GM12878 (cell line): Measurements from ENCODE around the gene TMEM14C.

Source experiments
- BACH1 ChIP-seq: fragments of 450-650 bp; IDR thresholded peaks from 2 replicates; pipeline ENCODE4 v1.6.1; 2017; ENCODE audit warnings: mild to moderate bottlenecking, borderline replicate concordance
- CREB1 ChIP-seq: IDR thresholded peaks from 2 replicates; pipeline ENCODE4 v1.6.1; 2012; ENCODE audit warnings: low read depth, mild to moderate bottlenecking, inconsistent platforms
- EGR1 ChIP-seq, 2 experiments: IDR thresholded peaks; 1 replicate in 1 of 2; 2 replicates in 1 of 2; pipeline ENCODE4 v1.6.1; 2011 to 2012; ENCODE audit warnings: low read depth in 2 of 2, low read length in 2 of 2, borderline replicate concordance in 1 of 2, mild to moderate bottlenecking in 1 of 2, moderate library complexity in 1 of 2
- NFYB ChIP-seq: IDR thresholded peaks from 2 replicates; pipeline ENCODE4 v1.6.1; 2011; ENCODE audit warnings: low read depth, mild to moderate bottlenecking, low read length, improper control_type of control experiment, moderate library complexity; ENCODE audit not compliant: insufficient read depth
- RFX5 ChIP-seq: IDR thresholded peaks from 2 replicates; pipeline ENCODE4 v1.6.1; 2011; ENCODE audit warnings: low read depth, low read length, improper control_type of control experiment
- TF ChIP-seq, protein P1 (sequence below): fragments of 450-650 bp; IDR thresholded peaks from 2 replicates; pipeline ENCODE4 v1.6.1; 2016; ENCODE audit warnings: mild to moderate bottlenecking
- TF ChIP-seq, protein P2 (sequence below), 3 experiments: IDR thresholded peaks in 2 of 3; conservative IDR thresholded peaks in 1 of 3; 2 replicates each; pipeline ENCODE4 v1.5.1; 2011; ENCODE audit warnings: low read depth in 3 of 3, low read length in 3 of 3, mild to moderate bottlenecking in 3 of 3, control low read depth in 2 of 3, moderate library complexity in 2 of 3, inconsistent platforms in 1 of 3, mixed read lengths in 1 of 3; ENCODE audit not compliant: control insufficient read depth in 2 of 3, insufficient read depth in 1 of 3; ENCODE audit errors: extremely low read depth in 1 of 3

DNA sequence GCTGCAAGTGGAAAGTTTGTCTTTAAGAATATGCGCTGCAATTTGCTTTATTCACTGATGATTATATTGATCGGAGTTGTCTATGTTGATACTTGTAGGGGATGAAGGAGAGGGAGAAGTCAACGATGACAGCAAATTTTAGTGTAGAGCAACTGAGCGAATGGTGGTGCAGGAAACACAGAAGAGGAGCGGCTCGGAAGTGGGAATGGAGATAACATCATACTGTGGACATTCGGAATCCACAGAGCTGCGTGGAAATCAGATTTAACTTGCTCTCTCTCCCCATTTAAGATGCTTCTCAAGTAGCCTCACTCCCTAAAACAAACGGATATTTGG is 24.0 kb downstream of the TMEM14C start:
- TF ChIP-seq RFX5 (no peak), BACH1 (no peak), NFYB (no peak), EGR1 (IDR thresholded peaks at IDR 0.05; ENCODE audit: borderline replicate concordance in 1 of 2, low read depth in 2 of 2, low read length in 2 of 2) (no peak), CREB1 (no peak)
- TF ChIP-seq, protein P1, sequence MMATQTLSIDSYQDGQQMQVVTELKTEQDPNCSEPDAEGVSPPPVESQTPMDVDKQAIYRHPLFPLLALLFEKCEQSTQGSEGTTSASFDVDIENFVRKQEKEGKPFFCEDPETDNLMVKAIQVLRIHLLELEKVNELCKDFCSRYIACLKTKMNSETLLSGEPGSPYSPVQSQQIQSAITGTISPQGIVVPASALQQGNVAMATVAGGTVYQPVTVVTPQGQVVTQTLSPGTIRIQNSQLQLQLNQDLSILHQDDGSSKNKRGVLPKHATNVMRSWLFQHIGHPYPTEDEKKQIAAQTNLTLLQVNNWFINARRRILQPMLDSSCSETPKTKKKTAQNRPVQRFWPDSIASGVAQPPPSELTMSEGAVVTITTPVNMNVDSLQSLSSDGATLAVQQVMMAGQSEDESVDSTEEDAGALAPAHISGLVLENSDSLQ = no peak
- TF ChIP-seq, protein P2, sequence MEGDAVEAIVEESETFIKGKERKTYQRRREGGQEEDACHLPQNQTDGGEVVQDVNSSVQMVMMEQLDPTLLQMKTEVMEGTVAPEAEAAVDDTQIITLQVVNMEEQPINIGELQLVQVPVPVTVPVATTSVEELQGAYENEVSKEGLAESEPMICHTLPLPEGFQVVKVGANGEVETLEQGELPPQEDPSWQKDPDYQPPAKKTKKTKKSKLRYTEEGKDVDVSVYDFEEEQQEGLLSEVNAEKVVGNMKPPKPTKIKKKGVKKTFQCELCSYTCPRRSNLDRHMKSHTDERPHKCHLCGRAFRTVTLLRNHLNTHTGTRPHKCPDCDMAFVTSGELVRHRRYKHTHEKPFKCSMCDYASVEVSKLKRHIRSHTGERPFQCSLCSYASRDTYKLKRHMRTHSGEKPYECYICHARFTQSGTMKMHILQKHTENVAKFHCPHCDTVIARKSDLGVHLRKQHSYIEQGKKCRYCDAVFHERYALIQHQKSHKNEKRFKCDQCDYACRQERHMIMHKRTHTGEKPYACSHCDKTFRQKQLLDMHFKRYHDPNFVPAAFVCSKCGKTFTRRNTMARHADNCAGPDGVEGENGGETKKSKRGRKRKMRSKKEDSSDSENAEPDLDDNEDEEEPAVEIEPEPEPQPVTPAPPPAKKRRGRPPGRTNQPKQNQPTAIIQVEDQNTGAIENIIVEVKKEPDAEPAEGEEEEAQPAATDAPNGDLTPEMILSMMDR (IDR thresholded peaks at IDR 0.05 in 2 of 3, conservative IDR thresholded peaks at IDR 0.05 in 1 of 3; ENCODE audit: control insufficient read depth in 2 of 3, extremely low read depth in 1 of 3, insufficient read depth in 1 of 3, low read depth in 3 of 3, low read length in 3 of 3) = no peak
